SK-N-SH (cell line): Measurements from ENCODE around the gene CTXND1.

ENCODE experiments used
- EZH2phosphoT487 ChIP-seq: fragments of 200-600 bp; sonication (generic); IDR thresholded peaks from 2 replicates; pipeline ENCODE4 v1.6.1; 2017; ENCODE audit warnings: low read depth, mixed run types, mild to moderate bottlenecking, antibody characterized with exemption, moderate library complexity, borderline replicate concordance
- JUND ChIP-seq: IDR thresholded peaks from 2 replicates; pipeline ENCODE4 v1.4.0; 2012
- POLR2AphosphoS5 ChIP-seq: IDR thresholded peaks from 2 replicates; pipeline ENCODE4 v1.6.1; 2012; ENCODE audit warnings: low read depth, low read length
- RAD21 ChIP-seq: IDR thresholded peaks from 2 replicates; pipeline ENCODE4 v1.6.1; 2012; ENCODE audit warnings: mild to moderate bottlenecking, low read length
- RFX5 ChIP-seq: IDR thresholded peaks from 2 replicates; pipeline ENCODE4 v1.6.1; 2012; ENCODE audit warnings: mild to moderate bottlenecking, improper control_type of control experiment, low read length
- TAF1 ChIP-seq: IDR thresholded peaks from 2 replicates; pipeline ENCODE4 v1.6.1; 2012; ENCODE audit warnings: low read depth, mild to moderate bottlenecking, low read length, moderate library complexity, borderline replicate concordance
- YY1 ChIP-seq: IDR thresholded peaks from 2 replicates; pipeline ENCODE4 v1.4.0; 2012; ENCODE audit warnings: low read depth, mild to moderate bottlenecking
- TF ChIP-seq, protein P1 (sequence below): fragments of 200-600 bp; sonication (generic); IDR thresholded peaks from 2 replicates; pipeline ENCODE4 v1.6.1; 2017; ENCODE audit warnings: antibody characterized with exemption, mild to moderate bottlenecking, moderate library complexity
- TF ChIP-seq, protein P2 (sequence below): IDR thresholded peaks from 2 replicates; pipeline ENCODE4 v1.6.1; 2012; ENCODE audit warnings: mild to moderate bottlenecking, low read depth, low read length, moderate library complexity
- TF ChIP-seq, protein P3 (sequence below): IDR thresholded peaks from 2 replicates; pipeline ENCODE4; 2012

GRCh38 chr15:80185152-80185551, 66.9 kb downstream of the CTXND1 start:
- TF ChIP-seq, protein P1, sequence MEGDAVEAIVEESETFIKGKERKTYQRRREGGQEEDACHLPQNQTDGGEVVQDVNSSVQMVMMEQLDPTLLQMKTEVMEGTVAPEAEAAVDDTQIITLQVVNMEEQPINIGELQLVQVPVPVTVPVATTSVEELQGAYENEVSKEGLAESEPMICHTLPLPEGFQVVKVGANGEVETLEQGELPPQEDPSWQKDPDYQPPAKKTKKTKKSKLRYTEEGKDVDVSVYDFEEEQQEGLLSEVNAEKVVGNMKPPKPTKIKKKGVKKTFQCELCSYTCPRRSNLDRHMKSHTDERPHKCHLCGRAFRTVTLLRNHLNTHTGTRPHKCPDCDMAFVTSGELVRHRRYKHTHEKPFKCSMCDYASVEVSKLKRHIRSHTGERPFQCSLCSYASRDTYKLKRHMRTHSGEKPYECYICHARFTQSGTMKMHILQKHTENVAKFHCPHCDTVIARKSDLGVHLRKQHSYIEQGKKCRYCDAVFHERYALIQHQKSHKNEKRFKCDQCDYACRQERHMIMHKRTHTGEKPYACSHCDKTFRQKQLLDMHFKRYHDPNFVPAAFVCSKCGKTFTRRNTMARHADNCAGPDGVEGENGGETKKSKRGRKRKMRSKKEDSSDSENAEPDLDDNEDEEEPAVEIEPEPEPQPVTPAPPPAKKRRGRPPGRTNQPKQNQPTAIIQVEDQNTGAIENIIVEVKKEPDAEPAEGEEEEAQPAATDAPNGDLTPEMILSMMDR, result no peak
- TF ChIP-seq POLR2AphosphoS5 (no peak), EZH2phosphoT487 (no peak), TAF1 (no peak), RAD21 (no peak), JUND (no peak), YY1 (no peak), RFX5 (no peak)
- TF ChIP-seq, protein P2, sequence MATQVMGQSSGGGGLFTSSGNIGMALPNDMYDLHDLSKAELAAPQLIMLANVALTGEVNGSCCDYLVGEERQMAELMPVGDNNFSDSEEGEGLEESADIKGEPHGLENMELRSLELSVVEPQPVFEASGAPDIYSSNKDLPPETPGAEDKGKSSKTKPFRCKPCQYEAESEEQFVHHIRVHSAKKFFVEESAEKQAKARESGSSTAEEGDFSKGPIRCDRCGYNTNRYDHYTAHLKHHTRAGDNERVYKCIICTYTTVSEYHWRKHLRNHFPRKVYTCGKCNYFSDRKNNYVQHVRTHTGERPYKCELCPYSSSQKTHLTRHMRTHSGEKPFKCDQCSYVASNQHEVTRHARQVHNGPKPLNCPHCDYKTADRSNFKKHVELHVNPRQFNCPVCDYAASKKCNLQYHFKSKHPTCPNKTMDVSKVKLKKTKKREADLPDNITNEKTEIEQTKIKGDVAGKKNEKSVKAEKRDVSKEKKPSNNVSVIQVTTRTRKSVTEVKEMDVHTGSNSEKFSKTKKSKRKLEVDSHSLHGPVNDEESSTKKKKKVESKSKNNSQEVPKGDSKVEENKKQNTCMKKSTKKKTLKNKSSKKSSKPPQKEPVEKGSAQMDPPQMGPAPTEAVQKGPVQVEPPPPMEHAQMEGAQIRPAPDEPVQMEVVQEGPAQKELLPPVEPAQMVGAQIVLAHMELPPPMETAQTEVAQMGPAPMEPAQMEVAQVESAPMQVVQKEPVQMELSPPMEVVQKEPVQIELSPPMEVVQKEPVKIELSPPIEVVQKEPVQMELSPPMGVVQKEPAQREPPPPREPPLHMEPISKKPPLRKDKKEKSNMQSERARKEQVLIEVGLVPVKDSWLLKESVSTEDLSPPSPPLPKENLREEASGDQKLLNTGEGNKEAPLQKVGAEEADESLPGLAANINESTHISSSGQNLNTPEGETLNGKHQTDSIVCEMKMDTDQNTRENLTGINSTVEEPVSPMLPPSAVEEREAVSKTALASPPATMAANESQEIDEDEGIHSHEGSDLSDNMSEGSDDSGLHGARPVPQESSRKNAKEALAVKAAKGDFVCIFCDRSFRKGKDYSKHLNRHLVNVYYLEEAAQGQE, result no peak
- TF ChIP-seq, protein P3, sequence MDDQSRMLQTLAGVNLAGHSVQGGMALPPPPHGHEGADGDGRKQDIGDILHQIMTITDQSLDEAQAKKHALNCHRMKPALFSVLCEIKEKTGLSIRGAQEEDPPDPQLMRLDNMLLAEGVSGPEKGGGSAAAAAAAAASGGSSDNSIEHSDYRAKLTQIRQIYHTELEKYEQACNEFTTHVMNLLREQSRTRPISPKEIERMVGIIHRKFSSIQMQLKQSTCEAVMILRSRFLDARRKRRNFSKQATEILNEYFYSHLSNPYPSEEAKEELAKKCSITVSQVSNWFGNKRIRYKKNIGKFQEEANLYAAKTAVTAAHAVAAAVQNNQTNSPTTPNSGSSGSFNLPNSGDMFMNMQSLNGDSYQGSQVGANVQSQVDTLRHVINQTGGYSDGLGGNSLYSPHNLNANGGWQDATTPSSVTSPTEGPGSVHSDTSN, result no peak
